ENCODE results near the gene GLB1L.

Gene GLB1L

GRCh38 chr2:219252900-219253752 lies 7.9 kb upstream of the GLB1L start, which contains the start of gene TUBA4B:
Gene TUBA4B, plus strand, starts transcription at chr2:219253243. Its CDS starts 165 bp downstream, at chr2:219253408.
- DNase-seq (ENCODE audit: low spot score): peak; percentile 81

DNA sequence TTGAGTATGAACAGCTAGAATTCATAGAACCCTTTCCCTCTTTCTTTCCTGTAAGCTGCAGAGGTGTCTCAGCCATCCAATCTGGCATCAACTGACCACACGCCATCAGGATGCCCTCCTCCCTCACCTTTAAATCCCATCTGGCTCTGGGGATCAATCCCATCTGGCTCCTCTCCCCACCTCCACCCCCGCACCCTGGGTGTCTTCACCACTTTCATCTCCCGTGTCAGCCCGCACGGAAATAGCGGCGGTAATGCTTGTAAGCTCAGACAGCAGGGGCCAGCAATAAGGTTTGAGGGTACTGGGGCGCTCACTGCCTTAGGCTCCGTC lies 7.3 kb upstream of the GLB1L start:
- peak; percentile 35 for DNase-seq (ENCODE audit: low spot score)

- DNase-seq (ENCODE audit: low spot score): no peak
These were observed 6.8 kb upstream of the GLB1L start for GRCh38 chr2:219252084-219252483.

DNA sequence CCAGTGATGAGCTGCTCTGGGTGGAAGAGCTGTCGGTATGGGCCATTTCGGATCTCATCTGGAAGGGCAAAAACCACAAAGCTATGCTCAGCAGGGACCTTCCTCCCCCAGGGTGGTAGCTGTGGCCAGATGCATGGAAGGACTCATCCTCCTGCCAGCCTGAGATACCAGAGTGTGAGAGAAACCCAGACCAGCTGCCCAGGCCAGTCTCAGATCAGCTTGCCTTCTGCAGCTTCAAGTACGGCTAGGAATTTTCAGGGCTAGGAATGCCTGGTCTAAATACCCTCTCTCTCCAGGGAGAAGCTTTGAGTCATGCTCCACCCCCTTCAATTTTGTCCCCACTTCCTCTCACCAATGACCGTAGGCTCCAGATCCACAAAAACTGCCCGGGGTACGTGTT lies 6.4 kb upstream of the GLB1L start:
- DNase-seq (ENCODE audit: low spot score): no peak

- no peak for DNase-seq (ENCODE audit: low spot score)
These were observed 5.0 kb upstream of the GLB1L start for GRCh38 chr2:219250049-219250781.

- DNase-seq (ENCODE audit: low spot score): peak; percentile 71
These were observed 4.1 kb upstream of the GLB1L start for GRCh38 chr2:219249203-219249980.

- DNase-seq (ENCODE audit: low spot score): no peak
These were observed 3.6 kb upstream of the GLB1L start for GRCh38 chr2:219248845-219249202.

GRCh38 chr2:219247678-219248642 lies 2.7 kb upstream of the GLB1L start:
- DNase-seq (ENCODE audit: low spot score): no peak

GRCh38 chr2:219246559-219246958 lies 1.3 kb upstream of the GLB1L start:
- DNase-seq (ENCODE audit: low spot score): no peak

DNA sequence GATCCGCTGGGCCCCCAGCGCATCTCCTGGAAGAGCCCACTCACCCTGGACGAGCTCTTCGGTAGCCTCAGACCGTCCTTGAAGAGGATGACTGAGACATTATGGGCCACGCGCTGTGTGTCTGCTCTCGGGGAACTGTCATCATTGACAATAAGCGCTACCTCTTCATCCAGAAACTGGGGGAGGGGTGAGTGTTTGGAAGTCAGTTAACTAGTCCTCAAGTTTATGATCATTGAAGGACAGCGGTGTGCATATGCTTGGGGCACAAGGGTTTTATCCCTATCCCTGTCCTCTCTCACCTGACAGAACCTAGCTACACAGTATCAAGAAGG lies 621 bp upstream of the GLB1L start:
- DNase-seq (ENCODE audit: low spot score): no peak

- peak; percentile 33 for DNase-seq (ENCODE audit: low spot score)
These were observed 476 bp downstream of the GLB1L start for GRCh38 chr2:219244789-219245147.

DNA sequence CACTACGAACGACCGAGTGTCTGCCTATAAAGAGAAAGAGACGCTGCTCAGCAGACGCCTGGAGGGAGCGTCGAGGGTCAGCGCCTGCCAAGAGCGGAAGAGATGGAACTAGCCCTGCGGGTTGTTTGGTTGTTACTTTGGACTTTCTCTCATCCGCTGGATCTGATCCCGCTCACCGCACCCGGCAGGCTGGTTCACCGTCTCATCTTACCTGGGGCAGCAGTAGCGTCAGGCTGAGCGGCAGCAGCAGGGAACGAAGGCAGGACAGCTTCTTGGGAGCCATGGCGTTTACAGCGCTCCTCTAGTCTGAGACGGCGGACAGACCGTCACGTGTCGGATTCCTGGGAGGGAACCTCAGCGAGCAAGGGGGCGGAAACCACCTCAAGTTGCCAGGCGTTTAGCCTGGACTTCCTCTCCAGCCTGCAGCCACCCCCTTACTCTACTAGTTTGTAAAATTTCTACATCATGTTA lies 1.9 kb downstream of the GLB1L start:
- DNase-seq (ENCODE audit: low spot score): no peak

- DNase-seq (ENCODE audit: low spot score): no peak
These were observed 10.9 kb downstream of the GLB1L start for GRCh38 chr2:219234331-219234730.

DNA sequence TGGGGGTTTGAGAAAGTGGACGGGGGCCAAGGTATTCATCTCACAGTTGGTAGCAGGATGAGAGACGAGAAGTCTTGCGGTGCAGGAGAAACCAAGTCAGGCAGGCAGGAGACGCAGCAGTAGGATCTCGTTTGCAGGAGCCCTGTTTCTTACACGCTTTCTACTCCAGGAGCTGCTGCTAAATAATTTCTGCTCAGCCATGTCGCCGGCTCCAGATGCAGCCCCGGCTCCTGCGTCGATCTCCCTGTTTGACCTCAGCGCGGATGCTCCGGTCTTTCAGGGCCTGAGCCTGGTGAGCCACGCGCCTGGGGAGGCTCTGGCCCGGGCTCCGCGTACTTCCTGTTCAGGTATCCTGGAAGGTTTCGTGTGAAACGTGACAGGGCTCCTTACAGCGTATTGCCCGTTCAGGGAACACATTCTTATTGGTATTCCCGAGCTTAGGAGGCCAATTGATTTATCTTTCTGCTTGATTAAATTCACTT lies 15.1 kb downstream of the GLB1L start:
- peak; percentile 70 for DNase-seq (ENCODE audit: low spot score)

- peak; percentile 99 for DNase-seq (ENCODE audit: low spot score)
These were observed 15.8 kb downstream of the GLB1L start, which contains the start of the genes ANKZF1 and ATG9A for GRCh38 chr2:219229305-219230058. Gene ANKZF1, plus strand, starts transcription at chr2:219229806. Its CDS starts 452 bp downstream, at chr2:219230258. Gene ATG9A, minus strand, starts transcription at chr2:219229636. Its CDS starts 1,612 bp downstream, at chr2:219228024.

GRCh38 chr2:219228911-219229304 lies 16.3 kb downstream of the GLB1L start:
- DNase-seq (ENCODE audit: low spot score): no peak

DNA sequence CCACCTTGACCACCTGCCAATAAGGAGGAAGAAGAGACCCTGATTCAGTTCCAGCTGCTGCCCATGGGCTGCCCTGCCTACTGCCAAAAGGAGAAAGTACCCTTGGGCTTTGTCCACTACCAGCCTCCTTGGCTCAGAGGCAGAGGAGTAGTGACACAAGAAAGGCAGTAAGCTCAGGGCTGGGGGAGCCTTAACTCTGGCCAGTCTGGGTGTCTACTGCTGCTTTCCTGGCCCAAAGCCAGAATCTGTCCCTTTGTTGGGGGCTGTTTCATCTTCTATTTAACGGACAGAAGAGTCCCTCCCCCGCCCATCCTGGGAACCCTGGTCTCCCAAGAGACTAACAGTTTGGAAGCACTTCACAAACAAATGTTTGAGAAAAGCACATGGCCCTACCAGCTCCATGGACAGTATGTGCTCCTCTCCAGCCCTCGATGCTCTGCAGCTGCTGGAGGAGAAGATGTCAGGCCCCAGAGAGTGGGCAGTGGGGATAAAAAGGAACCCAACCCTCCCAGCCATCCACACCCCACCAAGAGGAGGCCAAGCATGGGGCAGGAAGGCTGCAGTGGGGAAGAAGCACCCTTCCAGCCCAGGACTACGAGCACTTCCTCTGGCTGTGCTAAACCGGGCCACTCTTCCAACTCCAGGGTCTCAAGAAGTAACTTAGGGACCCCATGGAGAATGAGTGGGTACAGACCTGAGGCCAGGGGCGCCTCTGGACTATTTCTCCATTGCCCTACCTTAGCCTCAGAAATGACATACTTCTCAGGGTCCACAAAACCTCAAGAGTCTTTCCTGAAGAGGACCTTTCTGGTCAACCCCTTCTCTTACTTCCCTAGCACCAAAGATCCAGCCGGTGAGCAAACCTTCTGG lies 17.0 kb downstream of the GLB1L start:
- DNase-seq (ENCODE audit: low spot score): peak; percentile 26

DNA sequence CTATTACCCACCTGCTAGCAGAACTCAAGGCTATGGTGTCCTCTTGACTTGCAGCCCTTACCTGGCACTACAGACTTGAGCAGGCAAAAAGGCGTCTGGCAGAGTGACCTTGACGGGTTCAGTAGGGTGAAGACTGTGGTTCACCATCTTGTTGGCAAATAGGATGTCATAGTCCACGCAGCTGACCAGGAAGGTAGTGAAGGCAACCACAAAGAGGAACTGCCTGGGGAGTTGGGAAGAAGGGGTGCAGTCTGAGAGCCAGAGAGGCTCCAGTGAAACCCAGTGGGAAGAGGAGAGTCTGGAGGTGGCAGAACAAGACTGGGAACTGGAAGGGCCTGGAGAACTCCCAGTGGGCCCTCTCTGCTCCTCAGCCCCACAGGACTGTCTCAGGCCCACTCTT lies 19.9 kb downstream of the GLB1L start:
- DNase-seq (ENCODE audit: low spot score): no peak

DNA sequence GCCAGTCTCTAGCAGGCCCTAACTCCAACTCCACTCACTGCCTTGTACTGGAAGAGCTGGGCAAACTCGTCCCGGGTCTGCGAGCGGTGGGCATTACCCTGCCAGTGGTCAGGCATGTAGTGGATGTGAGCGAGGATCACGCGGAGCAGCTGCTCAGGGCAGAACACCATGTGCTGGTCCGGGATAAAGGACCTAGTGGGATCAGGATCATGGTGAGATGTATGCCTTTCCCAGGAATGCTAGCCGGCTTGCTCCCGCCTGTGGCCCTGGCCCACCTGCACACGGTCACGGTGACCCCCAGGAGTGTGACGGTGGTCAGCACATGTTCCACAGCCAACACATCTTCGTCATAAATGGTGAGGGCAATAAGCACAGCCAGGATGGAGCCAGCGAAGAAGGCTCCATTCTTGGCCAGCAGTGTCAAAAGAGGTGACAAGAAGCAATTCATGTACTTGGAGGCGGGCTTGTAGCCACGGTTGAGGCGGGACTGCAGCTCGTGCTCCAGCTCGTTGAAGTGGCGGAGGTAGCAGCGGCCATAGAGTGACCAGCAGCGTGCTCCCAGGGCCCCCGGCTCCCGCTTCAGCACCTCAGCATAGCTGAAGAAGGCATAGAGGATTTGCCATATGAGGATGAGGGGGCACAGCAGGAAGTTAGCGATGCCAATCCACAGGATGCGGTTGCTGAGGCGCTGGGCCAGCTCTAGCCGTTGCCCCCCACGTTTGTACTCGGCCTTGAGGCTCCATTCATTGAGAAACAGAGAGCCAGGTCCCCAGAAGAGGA lies 21.2 kb downstream of the GLB1L start:
- DNase-seq (ENCODE audit: low spot score): no peak
